K562 (cell line): Measurements from ENCODE around the gene SNTG2. TPM values are rescaled to one million over a fixed set of nuclear protein-coding genes. Genes with fewer than 3 reads are reported as not detected.

Experiments
- ATAC-seq: fragments of 200-7000 bp; cut with Tn5 transposase; 3 replicates; pipeline ENCODE4 v1.9.1; 2020; ENCODE audit warnings: moderate library complexity
- BruUV-seq: library from RNA; stranded (reverse); fragments of 400-500 nt; replicated peaks from 2 replicates; lab custom pipeline; 2021; lab: Mats Ljungman, UMichigan
- CTCF ChIA-PET: fragments of 300-600 bp; formaldehyde crosslinking; extraction: SDS; loops from one replicate; lab custom pipeline; 2021; ENCODE audit warnings: low intra/inter-chr PET ratio; lab: Yijun Ruan, JAX
- POLR2A ChIA-PET: fragments of 300-600, 350-650 bp; sonication (Branson Sonifier 250); formaldehyde crosslinking; extraction: SDS; loops from one replicate; lab custom pipeline; 2021; ENCODE audit warnings: antibody characterized with exemption, inconsistent platforms; lab: Yijun Ruan, JAX
- DNase-seq, 4 experiments: peaks; one replicate each; pipeline versions ENCODE4 v3.0.0 to v3.0.0-alpha.2; 2011 to 2018; ENCODE audit warnings: low spot score in 3 of 4, mixed read lengths in 3 of 4; ENCODE audit errors: extremely low read depth in 1 of 4
- FAIRE-seq: peaks from 2 replicates; lab custom pipeline; 2011; peaks lifted over from hg19 to GRCh38; lab: Jason Lieb, UNC
- H2AFZ ChIP-seq: 2 replicates; pipeline ENCODE4 v1.6.0; 2011; ENCODE audit warnings: low read depth, low read length, control low read depth, inconsistent platforms
- H3K27ac ChIP-seq: fragments of 200-600 bp; 3 replicates; pipeline ENCODE4 v1.8.0; 2011; ENCODE audit warnings: low read depth, mild to moderate bottlenecking, control low read depth, inconsistent platforms, low read length, moderate library complexity, mixed read lengths; ENCODE audit errors: extremely low read depth
- H3K27me3 ChIP-seq, 2 experiments: fragments of 300-600 bp in 1 of 2; 2 replicates in 1 of 2; 3 replicates in 1 of 2; pipeline versions ENCODE4 v1.6.0 to v1.8.0; 2011; ENCODE audit warnings: inconsistent platforms in 2 of 2, low read length in 2 of 2, mild to moderate bottlenecking in 1 of 2, mixed read lengths in 1 of 2, moderate library complexity in 1 of 2; ENCODE audit not compliant: control insufficient read depth in 2 of 2, insufficient read depth in 2 of 2
- H3K36me3 ChIP-seq: fragments of 300-600 bp; 3 replicates; pipeline ENCODE4 v1.8.0; 2011; ENCODE audit warnings: mild to moderate bottlenecking, low read length, inconsistent platforms; ENCODE audit not compliant: control insufficient read depth, insufficient read depth
- H3K4me1 ChIP-seq, 2 experiments: fragments of 200-600 bp in 1 of 2; replicated peaks in 1 of 2; 2 replicates in 1 of 2; 3 replicates in 1 of 2; pipeline versions ENCODE4 v1.5.1 to v1.8.0; 2011; ENCODE audit warnings: inconsistent platforms in 2 of 2, low read length in 2 of 2, mild to moderate bottlenecking in 1 of 2, mixed read lengths in 1 of 2, moderate library complexity in 1 of 2; ENCODE audit not compliant: control insufficient read depth in 2 of 2, insufficient read depth in 2 of 2
- H3K4me2 ChIP-seq: 2 replicates; pipeline ENCODE4 v1.6.1; 2011; ENCODE audit warnings: low read length, control low read depth, inconsistent platforms, mixed read lengths; ENCODE audit not compliant: insufficient read depth
- H3K4me3 ChIP-seq: fragments of 200-600 bp; sonication (generic), shearing (Covaris generic); 2 replicates; pipeline ENCODE4 v1.5.1; 2016; ENCODE audit warnings: control low read depth, inconsistent platforms
- H3K79me2 ChIP-seq: fragments of 200-600 bp; 3 replicates; pipeline ENCODE4 v1.8.0; 2011; ENCODE audit warnings: low read length, inconsistent platforms; ENCODE audit not compliant: control insufficient read depth, insufficient read depth
- H3K9ac ChIP-seq, 2 experiments: 2 replicates each; pipeline versions ENCODE4 v1.6.0 to v1.6.1; 2011; ENCODE audit warnings: low read depth in 2 of 2, low read length in 2 of 2, control low read depth in 1 of 2, inconsistent platforms in 1 of 2, mild to moderate bottlenecking in 1 of 2, mixed read lengths in 1 of 2; ENCODE audit not compliant: insufficient read depth in 1 of 2
- H3K9me1 ChIP-seq: one replicate; pipeline ENCODE4 v1.6.0; 2011; ENCODE audit warnings: inconsistent platforms, mild to moderate bottlenecking, low read length, moderate library complexity; ENCODE audit not compliant: control insufficient read depth, insufficient read depth
- H3K9me3 ChIP-seq: replicated peaks from 2 replicates; pipeline ENCODE4 v1.5.1; 2011; ENCODE audit warnings: low read depth, low read length, inconsistent platforms; ENCODE audit not compliant: control insufficient read depth, insufficient read depth
- H4K20me1 ChIP-seq: replicated peaks from 2 replicates; pipeline ENCODE4 v1.6.1; 2011; ENCODE audit warnings: low read length, inconsistent platforms, mixed read lengths; ENCODE audit not compliant: control insufficient read depth, insufficient read depth
- CC2D1A ChIP-seq: fragments of 450-650 bp; IDR thresholded peaks from 2 replicates; pipeline ENCODE4 v1.6.1; 2017; ENCODE audit warnings: mild to moderate bottlenecking
- GTF3C2 ChIP-seq: IDR thresholded peaks from 3 replicates; pipeline ENCODE4 v1.6.1; 2011; ENCODE audit warnings: borderline replicate concordance, mild to moderate bottlenecking, moderate library complexity; ENCODE audit not compliant: insufficient read length; ENCODE audit errors: extremely low read depth
- HDAC6 ChIP-seq: IDR thresholded peaks from 2 replicates; pipeline ENCODE4 v1.6.1; 2012; ENCODE audit warnings: low read depth, mild to moderate bottlenecking, control low read depth, inconsistent platforms, low read length, moderate library complexity
- HNRNPUL1 ChIP-seq: fragments of 200-400 bp; formaldehyde crosslinking; IDR thresholded peaks from 2 replicates; pipeline ENCODE4 v1.6.1; 2017; ENCODE audit warnings: low read length
- MCM2 ChIP-seq: fragments of 450-650 bp; IDR thresholded peaks from 2 replicates; pipeline ENCODE4 v1.6.1; 2017; ENCODE audit warnings: low read depth, mild to moderate bottlenecking
- NFIX ChIP-seq: fragments of 250-450 bp; sonication (Bioruptor Pico); IDR thresholded peaks from 2 replicates; pipeline ENCODE4 v1.4.0; 2020; ENCODE audit warnings: low read depth, mild to moderate bottlenecking, moderate library complexity
- SMAD4 ChIP-seq: fragments of 250-450 bp; sonication (Bioruptor Pico); conservative IDR thresholded peaks from 2 replicates; pipeline ENCODE4 v1.8.0; 2021; ENCODE audit warnings: inconsistent platforms, mild to moderate bottlenecking, moderate library complexity
- SNAPC5 ChIP-seq: fragments of 250-450 bp; sonication (Bioruptor Pico); IDR thresholded peaks from 2 replicates; pipeline ENCODE4 v1.8.0; 2021; ENCODE audit warnings: moderate library complexity, mild to moderate bottlenecking, inconsistent platforms
- SNRNP70 ChIP-seq: fragments of 200-400 bp; formaldehyde crosslinking; optimal IDR thresholded peaks from 2 replicates; pipeline ENCODE3; 2017; ENCODE audit warnings: low read depth, low read length
- SPI1 ChIP-seq: IDR thresholded peaks from 2 replicates; pipeline ENCODE4 v1.6.1; 2011; ENCODE audit warnings: low read depth, low read length, control low read depth, borderline replicate concordance
- SRF ChIP-seq, 2 experiments: fragments of 250-450, 450-650 bp in 1 of 2; sonication (Bioruptor Pico) in 1 of 2; sonication (generic) in 1 of 2; formaldehyde crosslinking; IDR thresholded peaks; 2 replicates each; pipeline versions ENCODE4 v1.5.0 to v1.5.1; 2020 to 2022; ENCODE audit warnings: mild to moderate bottlenecking in 1 of 2, missing genetic modification reagents in 1 of 2
- TCF3 ChIP-seq: sonication (generic); formaldehyde crosslinking; IDR thresholded peaks from 2 replicates; pipeline ENCODE4 v1.4.0; 2020; ENCODE audit warnings: mild to moderate bottlenecking, missing genetic modification reagents
- TCFL5 ChIP-seq: fragments of 250-450 bp; sonication (Bioruptor Pico); conservative IDR thresholded peaks from 2 replicates; pipeline ENCODE4 v1.6.1; 2021; ENCODE audit warnings: mild to moderate bottlenecking, moderate library complexity, matching md5 sums
- TFE3 ChIP-seq: fragments of 450-650 bp; formaldehyde crosslinking; IDR thresholded peaks from 2 replicates; pipeline ENCODE4 v1.4.0; 2020; ENCODE audit warnings: mild to moderate bottlenecking, mixed read lengths
- ZNF311 ChIP-seq: fragments of 250-450 bp; sonication (Bioruptor Pico); IDR thresholded peaks from 2 replicates; pipeline ENCODE4 v1.4.0; 2020; ENCODE audit warnings: mild to moderate bottlenecking, moderate library complexity
- ZNF561 ChIP-seq: fragments of 450-650 bp; formaldehyde crosslinking; conservative IDR thresholded peaks from 2 replicates; pipeline ENCODE4 v1.4.0; 2020; ENCODE audit warnings: mild to moderate bottlenecking, moderate library complexity
- WGBS: fragments of 100-300 bp; shearing (Covaris generic); methylation state at CpG from one replicate; pipeline ENCODE4 v1.1.6; 2016; ENCODE audit warnings: low coverage, mixed read lengths; ENCODE audit not compliant: insufficient coverage; ENCODE audit errors: missing lambda C conversion rate; 5-methylcytosine and 5-hydroxymethylcytosine counted together
- in situ Hi-C: fragments of 300-500 bp; cut with MboI; formaldehyde crosslinking; loops from 4 replicates; pipeline ENCODE4 v1.15.0; 2018; ENCODE audit warnings: inconsistent platforms, mixed read lengths
- intact Hi-C: fragments of 100-400 bp; cut with micrococcal nuclease; formaldehyde crosslinking; loops from 2 replicates; pipeline ENCODE4 v1.14.2; 2022
- polyA plus RNA-seq, 8 experiments: library from polyadenylated mRNA; depleted of rRNA in 4 of 8; stranded (reverse) in 5 of 8; unstranded in 3 of 8; fragments of >200 nt; fragmentation: Nextera tagmentation in 2 of 8; fragmentation: Illumina TruSeq in 1 of 8; extraction: Ambion mirVana in 2 of 8; extraction: Trizol in 1 of 8; gene quantifications; 2 replicates each; pipeline versions ENCODE4 v1.2.1 to v1.2.3, GENCODE V29; 2011 to 2014; ENCODE audit warnings: inconsistent platforms in 1 of 8, missing spikeins in 1 of 8
- total RNA-seq, 7 experiments: library from RNA; depleted of rRNA in 6 of 7; stranded (reverse); fragments of >200 nt in 6 of 7; fragmentation: Illumina TruSeq in 2 of 7; extraction: Trizol in 2 of 7; gene quantifications; 2 replicates each; pipeline versions ENCODE4 v1.2.1 to v1.2.3, GENCODE V29; 2011 to 2021; ENCODE audit warnings: low replicate concordance in 1 of 7
- TF ChIP-seq, protein P1 (sequence below): fragments of 200-400 bp; formaldehyde crosslinking; IDR thresholded peaks from 2 replicates; pipeline ENCODE4 v1.6.1; 2017; ENCODE audit warnings: mild to moderate bottlenecking, low read depth, low read length, moderate library complexity

Gene SNTG2
- total and polyA plus RNA-seq, 9 of the 15 experiments (the other 6 are each of a cell fraction or from before 2014, with no cell fraction given) = not detected

DNA sequence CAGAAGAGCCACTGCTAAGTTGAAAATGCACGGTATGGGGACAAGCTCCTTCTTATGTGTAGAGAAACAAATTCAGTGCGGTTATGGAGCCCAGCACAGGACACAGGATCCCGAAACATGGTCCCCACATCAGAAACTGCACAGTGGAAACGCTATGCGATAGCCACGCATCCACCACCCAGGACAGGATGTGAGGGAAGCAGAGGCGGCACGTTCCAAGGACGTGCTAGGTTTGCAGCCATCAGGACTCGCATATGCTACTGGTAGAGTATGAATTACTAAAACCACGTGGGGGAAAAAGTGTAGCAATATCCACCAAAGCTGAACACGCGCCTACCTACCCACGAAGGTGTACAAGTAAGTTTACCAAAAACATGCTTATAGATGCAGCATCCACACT, 34.7 kb upstream of the SNTG2 start:
- 0% methylated on average over 14 of the region's 14 CpGs for WGBS
- TF ChIP-seq SNRNP70 = no peak
- TF ChIP-seq HDAC6 = no peak
- no peak for TF ChIP-seq ZNF561 (CRISPR knock-in tag)
- TF ChIP-seq SNAPC5 = no peak
- TF ChIP-seq SMAD4 (CRISPR knock-in tag) = no peak
- no peak for TF ChIP-seq SPI1
- no peak for TF ChIP-seq TCF3 (CRISPR knock-in tag)
- no peak for TF ChIP-seq HNRNPUL1
- no peak for TF ChIP-seq TFE3
- no peak for TF ChIP-seq NFIX (CRISPR knock-in tag)
- no peak for TF ChIP-seq ZNF311 (CRISPR knock-in tag)
- no peak for TF ChIP-seq SRF (CRISPR knock-in tag; IDR thresholded peaks at IDR 0.05)
- no peak for TF ChIP-seq GTF3C2
- TF ChIP-seq CC2D1A = no peak
- no peak for TF ChIP-seq TCFL5
- TF ChIP-seq MCM2 = no peak
- TF ChIP-seq, protein P1, sequence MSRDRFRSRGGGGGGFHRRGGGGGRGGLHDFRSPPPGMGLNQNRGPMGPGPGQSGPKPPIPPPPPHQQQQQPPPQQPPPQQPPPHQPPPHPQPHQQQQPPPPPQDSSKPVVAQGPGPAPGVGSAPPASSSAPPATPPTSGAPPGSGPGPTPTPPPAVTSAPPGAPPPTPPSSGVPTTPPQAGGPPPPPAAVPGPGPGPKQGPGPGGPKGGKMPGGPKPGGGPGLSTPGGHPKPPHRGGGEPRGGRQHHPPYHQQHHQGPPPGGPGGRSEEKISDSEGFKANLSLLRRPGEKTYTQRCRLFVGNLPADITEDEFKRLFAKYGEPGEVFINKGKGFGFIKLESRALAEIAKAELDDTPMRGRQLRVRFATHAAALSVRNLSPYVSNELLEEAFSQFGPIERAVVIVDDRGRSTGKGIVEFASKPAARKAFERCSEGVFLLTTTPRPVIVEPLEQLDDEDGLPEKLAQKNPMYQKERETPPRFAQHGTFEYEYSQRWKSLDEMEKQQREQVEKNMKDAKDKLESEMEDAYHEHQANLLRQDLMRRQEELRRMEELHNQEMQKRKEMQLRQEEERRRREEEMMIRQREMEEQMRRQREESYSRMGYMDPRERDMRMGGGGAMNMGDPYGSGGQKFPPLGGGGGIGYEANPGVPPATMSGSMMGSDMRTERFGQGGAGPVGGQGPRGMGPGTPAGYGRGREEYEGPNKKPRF = no peak

More for the DNA sequence above, 34.7 kb upstream of the SNTG2 start:
- no peaks in the 10 kb centered on the region for H3K36me3 ChIP-seq
- in situ Hi-C loops = no loop called here
- no peaks in the 10 kb centered on the region for H3K4me1 ChIP-seq
- CTCF ChIA-PET = no interaction called here
- BruUV-seq = no TSS peak
- ATAC-seq (no peak), DNase-seq (no peak), FAIRE-seq (no peak)
- H3K9ac ChIP-seq = no peak overlapping the region
- H3K9me1 ChIP-seq = no peaks in the 10 kb centered on the region
- POLR2A ChIA-PET = interaction anchor here (0.5 kb wide), 1 partner anchor 13 kb away, joined by 3 read pairs; no protein-coding TSS in a partner anchor
- H2AFZ ChIP-seq = no peak overlapping the region
- H3K27ac ChIP-seq = no peak overlapping the region
- H3K79me2 ChIP-seq = no peaks in the 10 kb centered on the region
- no peak overlapping the region for H3K4me2 ChIP-seq
- no peaks in the 10 kb centered on the region for H3K9me3 ChIP-seq
- peaks cover 0 to 28% of the 10 kb centered on the region in 2 experiments; a peak in 4 of 5 replicates for H3K27me3 ChIP-seq
- no peaks in the 10 kb centered on the region for H4K20me1 ChIP-seq
- intact Hi-C loops = no loop called here
- no peak overlapping the region for H3K4me3 ChIP-seq
